ENCODE data around the gene SLCO4A1. TPM values are rescaled to one million over a fixed set of nuclear protein-coding genes. Genes with fewer than 3 reads are reported as not detected.
"Not testable (repeated sequence)": the region's sequence is repeated elsewhere in the genome, so short reads cannot be mapped to it uniquely, and the experiment has no call there.

Gene SLCO4A1
- total RNA-seq, 1 donor from 2014 or later: 59.2 TPM

- intact Hi-C loops (cut with micrococcal nuclease): no loop called here
- Mint-ChIP-seq H3K36me3 (ENCODE audit: low read depth) (peaks cover 21% of the 10 kb centered on the region), H3K4me3 (ENCODE audit: low read depth) (no peak overlapping the region), H3K27me3 (ENCODE audit: low read depth) (peaks cover 2% of the 10 kb centered on the region), H3K4me1 (ENCODE audit: low read depth) (peaks cover 6% of the 10 kb centered on the region), H3K27ac (no peak overlapping the region), H3K9me3 (peaks cover 3% of the 10 kb centered on the region)
- DNase-seq (ENCODE audit: low spot score): no peak
These were observed 33.0 kb downstream of the SLCO4A1 start for GRCh38 chr20:62675156-62675876.

- H3K27me3 Mint-ChIP-seq (ENCODE audit: low read depth): peaks cover 2% of the 10 kb centered on the region
- no peak overlapping the region for H3K4me3 Mint-ChIP-seq (ENCODE audit: low read depth)
These were observed 33.6 kb downstream of the SLCO4A1 start for GRCh38 chr20:62675877-62676260.

GRCh38 chr20:62676976-62677375 is 34.7 kb downstream of the SLCO4A1 start:
- Mint-ChIP-seq H3K36me3 (ENCODE audit: low read depth) (peaks cover 11% of the 10 kb centered on the region), H3K27ac (no peak overlapping the region), H3K27me3 (ENCODE audit: low read depth) (peaks cover 2% of the 10 kb centered on the region), H3K4me1 (ENCODE audit: low read depth) (peaks cover 6% of the 10 kb centered on the region), H3K4me3 (ENCODE audit: low read depth) (no peak overlapping the region), H3K9me3 (peaks cover 9% of the 10 kb centered on the region)
- DNase-seq (ENCODE audit: low spot score): no peak
- intact Hi-C loops (cut with micrococcal nuclease): no loop called here

More at GRCh38 chr20:62675877-62676260, 33.6 kb downstream of the SLCO4A1 start:
- Mint-ChIP-seq H3K36me3 (ENCODE audit: low read depth) (peaks cover 18% of the 10 kb centered on the region), H3K4me1 (ENCODE audit: low read depth) (peaks cover 6% of the 10 kb centered on the region), H3K27ac (no peak overlapping the region), H3K9me3 (peaks cover 9% of the 10 kb centered on the region)
- intact Hi-C loops (cut with micrococcal nuclease): no loop called here
- DNase-seq (ENCODE audit: low spot score): no peak

- Mint-ChIP-seq H3K27ac (no peak overlapping the region), H3K4me3 (ENCODE audit: low read depth) (no peak overlapping the region), H3K27me3 (ENCODE audit: low read depth) (peaks cover 2% of the 10 kb centered on the region), H3K4me1 (ENCODE audit: low read depth) (peaks cover 6% of the 10 kb centered on the region), H3K9me3 (peaks cover 9% of the 10 kb centered on the region), H3K36me3 (ENCODE audit: low read depth) (peaks cover 4% of the 10 kb centered on the region)
- DNase-seq (ENCODE audit: low spot score): no peak
- intact Hi-C loops (cut with micrococcal nuclease): no loop called here
These were observed 35.4 kb downstream of the SLCO4A1 start for GRCh38 chr20:62677678-62678077.

- no peak overlapping the region for H3K4me3 Mint-ChIP-seq (ENCODE audit: low read depth)
- peaks cover 2% of the 10 kb centered on the region for H3K36me3 Mint-ChIP-seq (ENCODE audit: low read depth)
- intact Hi-C loops (cut with micrococcal nuclease): no loop called here
- H3K27me3 Mint-ChIP-seq (ENCODE audit: low read depth): peaks cover 2% of the 10 kb centered on the region
- no peak overlapping the region for H3K27ac Mint-ChIP-seq
- peaks cover 9% of the 10 kb centered on the region for H3K9me3 Mint-ChIP-seq
- H3K4me1 Mint-ChIP-seq (ENCODE audit: low read depth): peaks cover 6% of the 10 kb centered on the region
- DNase-seq (ENCODE audit: low spot score): no peak
These were observed 36.2 kb downstream of the SLCO4A1 start for GRCh38 chr20:62678553-62678952.

- Mint-ChIP-seq H3K4me1 (ENCODE audit: low read depth) (peaks cover 6% of the 10 kb centered on the region), H3K4me3 (ENCODE audit: low read depth) (no peak overlapping the region), H3K36me3 (ENCODE audit: low read depth) (peaks cover 2% of the 10 kb centered on the region), H3K27ac (no peak overlapping the region), H3K27me3 (ENCODE audit: low read depth) (peaks cover 2% of the 10 kb centered on the region), H3K9me3 (peaks cover 9% of the 10 kb centered on the region)
- DNase-seq (ENCODE audit: low spot score): no peak
- intact Hi-C loops (cut with micrococcal nuclease): no loop called here
These were observed 37.8 kb downstream of the SLCO4A1 start for GRCh38 chr20:62679978-62680589.

GRCh38 chr20:62682912-62683517 is 40.7 kb downstream of the SLCO4A1 start:
- H3K27ac Mint-ChIP-seq: no peak overlapping the region
- intact Hi-C loops (cut with micrococcal nuclease): no loop called here

GRCh38 chr20:62683660-62684322 is 41.5 kb downstream of the SLCO4A1 start:
- Mint-ChIP-seq H3K27me3 (ENCODE audit: low read depth) (peaks cover 13% of the 10 kb centered on the region), H3K4me1 (ENCODE audit: low read depth) (peaks cover 12% of the 10 kb centered on the region)
- intact Hi-C loops (cut with micrococcal nuclease); H3K36me3 Mint-ChIP-seq (ENCODE audit: low read depth); DNase-seq (ENCODE audit: low spot score); H3K27ac Mint-ChIP-seq; H3K9me3 Mint-ChIP-seq; H3K4me3 Mint-ChIP-seq (ENCODE audit: low read depth): not testable (repeated sequence)

More at GRCh38 chr20:62682912-62683517, 40.7 kb downstream of the SLCO4A1 start:
- no peak for DNase-seq (ENCODE audit: low spot score)
- Mint-ChIP-seq H3K4me1 (ENCODE audit: low read depth) (peaks cover 16% of the 10 kb centered on the region), H3K4me3 (ENCODE audit: low read depth) (no peak overlapping the region), H3K27me3 (ENCODE audit: low read depth) (peaks cover 13% of the 10 kb centered on the region), H3K36me3 (ENCODE audit: low read depth) (peaks cover 2% of the 10 kb centered on the region), H3K9me3 (peaks cover 9% of the 10 kb centered on the region)

- intact Hi-C loops (cut with micrococcal nuclease): no loop called here
- Mint-ChIP-seq H3K36me3 (ENCODE audit: low read depth) (peaks cover 2% of the 10 kb centered on the region), H3K27ac (no peak overlapping the region), H3K4me1 (ENCODE audit: low read depth) (peaks cover 12% of the 10 kb centered on the region), H3K4me3 (ENCODE audit: low read depth) (no peak overlapping the region), H3K27me3 (ENCODE audit: low read depth) (peaks cover 13% of the 10 kb centered on the region), H3K9me3 (peaks cover 9% of the 10 kb centered on the region)
- DNase-seq (ENCODE audit: low spot score): no peak
These were observed 42.7 kb downstream of the SLCO4A1 start for GRCh38 chr20:62684981-62685380.

GRCh38 chr20:62685781-62686555 is 43.7 kb downstream of the SLCO4A1 start:
- no peak for DNase-seq (ENCODE audit: low spot score)
- intact Hi-C loops (cut with micrococcal nuclease): no loop called here
- Mint-ChIP-seq H3K4me3 (ENCODE audit: low read depth) (no peak overlapping the region), H3K27me3 (ENCODE audit: low read depth) (peaks cover 13% of the 10 kb centered on the region), H3K27ac (no peak overlapping the region), H3K4me1 (ENCODE audit: low read depth) (peaks cover 12% of the 10 kb centered on the region), H3K36me3 (ENCODE audit: low read depth) (no peaks in the 10 kb centered on the region), H3K9me3 (no peaks in the 10 kb centered on the region)

- H3K9me3 Mint-ChIP-seq: no peaks in the 10 kb centered on the region
- intact Hi-C loops (cut with micrococcal nuclease): no loop called here
- H3K36me3 Mint-ChIP-seq (ENCODE audit: low read depth): no peaks in the 10 kb centered on the region
- peaks cover 13% of the 10 kb centered on the region for H3K27me3 Mint-ChIP-seq (ENCODE audit: low read depth)
- no peak overlapping the region for H3K27ac Mint-ChIP-seq
- DNase-seq (ENCODE audit: low spot score): no peak
- H3K4me1 Mint-ChIP-seq (ENCODE audit: low read depth): peaks cover 12% of the 10 kb centered on the region
- H3K4me3 Mint-ChIP-seq (ENCODE audit: low read depth): no peak overlapping the region
These were observed 44.8 kb downstream of the SLCO4A1 start for GRCh38 chr20:62686869-62687830.
